Dedifferentiated amniotic fluid mesenchymal stem cell (primary cell): ENCODE results near the gene MRPS23.

Experiments used
- DNase-seq: peaks from one replicate; pipeline ENCODE4 v3.0.0-alpha.2; 2016; ENCODE audit errors: extremely low spot score

Gene MRPS23

DNA sequence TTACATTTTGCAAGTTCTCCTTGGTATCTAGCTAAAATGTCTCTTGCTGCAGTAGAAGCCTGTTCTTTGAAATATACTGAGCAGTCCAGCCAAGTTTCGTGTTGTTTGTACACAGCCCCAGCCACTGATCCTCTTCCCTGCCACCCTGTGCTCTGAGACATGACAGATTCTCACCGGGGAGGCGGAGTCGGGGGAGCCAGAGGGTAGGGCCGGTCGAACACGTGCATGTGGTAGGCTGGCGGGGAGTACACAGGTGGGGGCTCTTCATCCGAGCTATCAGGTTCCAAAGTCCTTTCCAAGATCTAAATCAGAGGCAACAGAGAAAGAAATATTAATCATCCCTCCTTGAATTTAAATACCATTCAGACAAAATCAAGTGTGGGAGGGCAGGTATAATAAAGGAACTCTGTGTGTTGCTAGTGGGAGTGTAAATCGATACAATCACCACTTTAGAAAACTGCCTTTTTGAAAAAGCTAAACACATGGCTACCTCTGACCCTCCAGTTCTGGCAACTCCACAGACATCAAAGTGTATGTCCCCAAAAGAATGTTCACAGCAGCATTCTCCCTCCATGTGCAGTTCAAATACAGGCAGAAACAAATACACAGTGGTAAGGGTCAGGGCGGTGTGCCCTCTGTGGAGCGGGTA lies 29.7 kb upstream of the MRPS23 start:
- no peak for DNase-seq

DNA sequence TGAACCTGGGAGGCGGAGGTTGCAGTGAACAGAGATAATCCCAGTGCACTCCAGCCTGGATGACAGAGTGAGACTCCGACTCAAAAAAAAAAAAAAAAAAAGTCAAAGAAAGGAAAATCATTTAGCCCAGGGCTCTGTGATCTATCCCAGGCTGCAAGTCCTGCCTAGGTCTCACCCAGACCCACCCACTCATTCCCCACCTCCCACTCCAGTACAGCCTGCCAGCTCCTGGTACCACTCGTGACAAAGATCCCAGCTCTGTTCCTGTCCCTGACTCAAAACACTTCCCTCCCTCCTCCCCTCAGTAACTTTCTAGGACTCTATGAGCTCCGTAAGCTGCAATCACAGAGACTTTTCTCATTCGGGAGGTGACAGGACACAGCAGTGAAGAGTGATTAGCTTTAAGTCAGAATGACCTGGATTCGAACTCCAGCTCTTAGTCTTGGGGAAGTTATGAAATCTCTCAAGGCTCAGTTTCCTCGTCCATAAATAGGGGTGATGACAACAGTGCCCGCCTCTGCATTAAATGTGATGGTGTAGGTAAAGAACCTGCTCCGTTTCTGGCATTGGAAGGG lies 28.0 kb upstream of the MRPS23 start:
- no peak for DNase-seq

DNA sequence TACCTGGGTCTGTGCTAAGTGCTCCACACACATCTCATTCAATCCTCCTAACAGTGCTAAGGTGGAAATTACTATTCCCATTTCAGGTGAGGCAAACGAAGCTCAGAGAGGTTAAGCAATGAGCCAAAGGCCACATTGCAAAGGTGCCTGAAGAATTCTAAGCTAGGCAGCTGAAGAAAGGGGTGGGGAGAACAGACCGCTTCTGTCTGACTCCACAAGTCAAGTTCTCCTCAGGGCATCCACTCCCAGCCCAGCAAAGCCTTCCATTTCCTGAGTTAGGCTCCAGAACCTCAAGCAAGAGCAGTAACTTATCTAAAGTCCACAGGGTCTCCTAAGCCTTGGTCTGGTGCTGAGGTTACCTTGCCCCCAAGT lies 27.0 kb upstream of the MRPS23 start:
- no peak for DNase-seq

DNA sequence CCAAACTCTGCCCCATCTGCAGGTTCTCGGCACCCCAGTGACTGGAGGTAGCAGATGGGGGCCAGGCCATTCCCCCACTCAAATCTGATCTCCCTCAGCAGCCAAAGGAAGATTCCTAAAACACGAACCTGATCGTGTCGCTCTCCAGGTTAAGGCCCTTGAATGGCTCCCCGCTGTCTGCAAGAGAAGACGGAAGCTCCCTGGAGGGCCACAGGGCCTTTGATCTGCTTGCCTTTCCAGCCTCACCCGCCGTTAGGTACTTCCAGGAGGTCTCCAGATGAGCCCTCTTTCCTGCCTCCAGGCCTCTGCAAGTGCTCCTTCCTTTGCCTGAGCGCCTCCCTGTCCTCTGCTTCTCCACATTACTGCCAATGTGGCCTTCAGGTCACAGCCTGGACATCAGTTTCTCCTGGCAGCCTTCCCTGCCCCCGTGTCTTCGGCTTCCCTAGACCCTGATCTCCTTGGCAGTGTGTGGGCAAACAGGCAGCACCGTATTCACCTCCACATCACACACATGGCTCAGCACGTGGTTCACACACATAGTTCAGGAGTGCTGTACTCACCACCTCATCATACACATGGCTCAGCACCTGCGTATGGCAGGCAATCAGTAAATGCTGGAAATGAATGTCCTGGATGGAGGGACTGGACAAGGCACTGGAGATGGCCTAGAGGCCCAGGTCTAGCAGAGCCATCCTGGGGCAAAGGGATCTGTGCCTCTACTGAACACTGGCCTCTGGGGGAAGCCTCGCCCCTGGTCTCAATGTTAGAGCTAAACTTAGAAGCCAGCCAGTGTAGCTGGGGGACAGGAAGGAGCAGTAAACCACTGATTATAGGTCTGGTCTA lies 26.4 kb upstream of the MRPS23 start:
- no peak for DNase-seq

DNA sequence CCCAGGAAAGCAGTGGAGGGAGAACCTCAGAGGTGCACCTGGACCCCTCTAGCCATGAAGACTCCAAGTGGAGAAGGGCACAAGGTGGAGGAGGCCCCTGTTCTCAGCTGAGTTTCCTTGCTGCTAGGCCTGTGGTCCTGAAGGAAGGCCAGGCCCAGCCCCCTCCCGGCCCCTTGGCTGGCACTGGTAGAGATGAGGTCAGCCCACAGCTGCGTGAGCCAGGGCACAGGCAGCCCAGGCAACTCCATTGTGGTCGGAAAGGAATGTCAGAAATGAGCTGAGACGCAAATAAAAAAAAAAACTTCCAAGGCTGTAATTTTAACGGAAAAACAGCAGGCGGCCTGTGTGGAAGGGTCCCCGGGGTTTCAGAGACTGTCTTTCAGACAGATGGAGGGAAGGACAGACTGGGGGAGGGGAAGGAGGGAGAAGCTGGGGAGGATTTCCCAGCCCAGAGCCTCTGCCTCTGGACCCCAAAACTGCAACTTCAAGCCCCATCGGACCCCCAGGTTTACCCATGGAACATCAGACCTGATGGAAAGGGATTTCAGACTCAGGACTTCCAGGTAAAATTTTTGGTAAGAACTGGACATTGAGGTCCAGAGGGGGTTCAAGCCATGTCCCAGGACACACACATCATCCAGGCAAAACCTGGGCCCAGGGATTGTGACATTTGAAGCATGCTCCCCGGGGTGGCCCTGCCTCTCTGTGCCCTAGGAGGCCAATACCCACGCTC lies 25.6 kb upstream of the MRPS23 start:
- DNase-seq, result peak; percentile 98

DNA sequence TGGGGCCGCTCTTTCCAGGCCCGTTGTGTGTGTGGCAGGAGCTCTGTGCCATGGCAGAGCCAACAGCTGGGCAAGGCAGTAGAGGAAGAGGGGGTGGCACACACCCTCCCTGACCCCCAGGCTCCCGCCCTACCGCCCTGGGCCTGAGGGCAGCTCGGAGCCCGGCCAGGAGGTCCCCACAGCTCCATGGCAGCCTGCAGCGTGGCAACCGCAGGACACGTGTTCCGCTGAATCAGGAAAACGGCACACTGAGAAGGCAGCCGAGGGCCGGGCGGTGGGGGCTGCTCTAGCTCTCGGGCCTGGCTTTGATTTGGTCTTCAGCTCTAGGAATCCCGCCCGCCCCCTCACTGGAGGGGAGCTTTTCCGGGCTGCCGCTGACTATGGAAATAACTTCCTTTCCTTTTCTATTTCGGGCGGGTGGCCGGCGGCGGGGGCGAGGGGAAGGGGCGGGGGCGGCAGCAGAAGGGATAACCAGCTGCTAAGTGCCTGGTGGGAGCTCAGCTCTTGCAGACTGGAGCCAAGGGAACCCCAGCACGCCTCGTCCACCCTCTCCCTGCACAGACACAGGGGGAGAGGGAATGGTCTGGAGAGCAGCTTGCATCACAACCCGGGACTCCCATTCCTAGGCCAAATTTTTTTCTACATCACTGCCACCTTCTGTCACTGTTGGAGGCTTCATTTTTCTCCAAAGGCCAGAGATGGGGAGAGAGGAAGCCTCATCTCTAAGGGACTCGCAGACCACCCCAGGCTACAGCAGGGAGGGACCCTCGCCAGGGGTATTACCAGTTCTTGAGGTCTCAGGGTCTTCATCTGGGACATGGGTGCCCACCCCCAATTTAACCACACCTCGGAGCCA lies 24.8 kb upstream of the MRPS23 start:
- DNase-seq, result peak; percentile 96

DNA sequence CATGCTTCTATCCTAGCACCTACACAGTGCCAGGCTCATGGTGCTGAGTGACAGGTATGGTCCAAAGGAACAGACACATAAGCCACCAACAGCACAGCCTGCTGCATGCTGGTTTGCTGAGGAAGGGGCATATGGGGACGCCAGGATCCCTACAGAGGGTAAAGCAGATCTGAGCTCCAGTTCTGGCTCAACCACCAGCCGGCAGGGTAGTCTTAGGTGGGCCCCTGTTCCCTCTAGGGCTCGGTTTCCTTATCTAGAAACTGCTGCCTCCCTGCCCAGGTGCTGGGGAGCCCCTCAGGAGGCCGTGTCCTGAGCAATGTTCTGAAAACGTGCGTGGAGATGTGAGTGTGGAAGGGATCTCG lies 24.2 kb upstream of the MRPS23 start:
- no peak for DNase-seq

DNA sequence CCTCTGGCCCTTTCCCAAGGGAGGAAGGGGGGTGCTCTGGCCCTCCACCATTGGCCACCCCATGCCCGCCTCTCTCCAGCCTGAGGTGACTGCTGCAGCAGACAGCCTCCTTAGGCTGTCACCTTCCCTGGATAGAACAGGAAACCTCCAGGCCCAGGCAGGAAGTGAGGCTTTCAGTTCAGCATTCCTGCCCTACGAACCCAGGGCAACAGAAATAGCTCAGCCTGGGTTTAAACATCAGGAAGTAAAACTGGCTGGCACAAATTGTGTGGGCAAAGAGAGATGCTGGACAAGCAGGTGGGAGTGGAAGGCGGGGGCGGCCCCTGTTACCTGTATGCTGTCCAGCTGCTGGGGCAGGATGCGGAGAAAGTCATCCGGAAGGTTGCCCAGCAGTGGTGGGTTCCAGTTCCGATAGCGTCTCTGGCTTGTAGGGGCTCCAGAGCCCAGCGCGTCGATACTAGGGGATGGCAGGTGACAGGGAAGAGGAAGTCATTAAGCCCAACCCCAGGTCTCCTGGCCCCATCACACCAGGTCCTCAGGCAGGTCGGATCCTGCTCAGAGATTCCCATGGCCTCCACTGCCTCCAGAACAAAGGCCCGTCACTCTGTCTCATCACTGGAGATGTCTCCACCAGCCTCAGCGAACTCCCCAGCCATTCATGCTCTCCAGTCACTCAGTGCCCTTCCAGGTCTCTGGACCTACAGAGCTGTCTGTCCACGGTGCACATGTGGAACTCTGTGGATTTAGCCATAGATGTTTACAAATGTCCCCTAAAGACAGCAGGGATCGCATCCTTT lies 23.6 kb upstream of the MRPS23 start:
- no peak for DNase-seq

DNA sequence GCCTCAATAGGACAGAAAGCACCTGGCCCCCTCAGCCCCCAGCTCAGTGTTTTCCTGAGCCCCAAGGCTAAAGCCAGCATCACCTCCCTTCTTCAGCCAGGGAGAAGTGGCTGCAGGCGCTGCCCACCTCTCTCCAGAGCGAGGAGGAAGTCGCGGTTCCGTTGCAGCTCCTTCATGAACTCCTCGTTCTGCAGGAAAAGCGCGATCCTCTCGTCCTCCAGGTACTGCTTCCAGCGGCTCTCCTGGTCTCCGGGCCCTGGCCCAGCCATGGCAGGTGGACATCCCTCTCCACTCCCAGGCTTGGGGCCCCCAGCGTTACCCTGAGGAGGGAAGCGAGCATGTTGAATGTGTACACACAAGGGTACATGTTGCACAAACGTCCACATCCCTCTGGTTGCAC lies 22.7 kb upstream of the MRPS23 start:
- DNase-seq, result no peak

DNA sequence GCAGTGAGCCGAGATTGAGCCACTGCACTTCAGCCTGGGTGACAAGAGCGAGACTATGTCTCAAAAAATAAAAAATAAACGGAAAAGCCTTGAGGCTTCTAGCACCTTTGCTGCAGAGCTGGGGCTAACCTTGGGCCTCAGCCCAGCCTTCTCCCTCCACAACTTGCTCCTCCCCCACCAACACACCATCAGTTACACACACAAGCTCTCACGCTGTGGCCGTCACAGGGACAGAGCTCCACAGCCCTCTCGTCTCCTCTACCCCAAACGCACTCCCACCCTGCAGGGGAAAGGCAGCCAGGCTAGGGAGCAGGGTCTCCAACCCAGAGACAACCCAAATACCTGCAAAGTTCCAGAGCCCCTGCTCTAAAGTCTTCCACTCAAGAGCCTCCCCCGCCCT lies 22.0 kb upstream of the MRPS23 start:
- no peak for DNase-seq

DNA sequence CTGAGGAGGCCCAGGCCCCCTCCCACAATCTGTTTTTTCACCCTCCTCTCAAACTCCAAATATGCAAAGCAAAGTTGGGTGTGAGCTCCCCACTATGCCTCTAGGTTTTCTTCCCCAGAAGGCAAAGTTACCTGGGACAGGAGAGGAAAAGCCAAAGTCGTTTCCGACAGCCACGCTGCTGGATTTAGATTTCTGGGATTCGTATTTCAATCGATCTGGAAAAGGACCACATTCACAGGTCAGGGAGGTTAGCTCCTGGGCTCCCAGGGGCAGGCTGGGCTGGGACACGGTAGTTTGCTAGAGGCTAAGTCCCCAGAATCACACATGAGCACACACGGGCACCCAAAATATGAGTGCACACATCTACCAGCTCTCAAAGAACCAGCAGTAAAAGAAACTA lies 21.3 kb upstream of the MRPS23 start:
- DNase-seq, result no peak

DNA sequence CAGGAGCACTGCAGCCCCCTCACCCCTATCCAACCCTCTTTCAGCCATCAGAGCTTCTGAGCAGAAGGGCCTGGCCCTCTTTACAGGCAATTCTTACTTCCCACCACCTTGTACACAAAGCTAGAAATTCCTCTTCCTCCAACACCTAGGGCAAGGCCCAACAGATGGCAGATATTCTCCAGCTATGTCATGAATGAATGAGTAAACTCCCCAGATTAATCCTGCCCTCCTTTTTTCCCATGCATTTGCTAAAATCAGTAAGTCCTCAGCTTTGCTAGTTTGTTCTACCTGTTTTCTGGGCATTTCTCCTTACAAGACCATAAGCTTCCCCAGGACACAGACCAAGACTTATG lies 20.4 kb upstream of the MRPS23 start:
- no peak for DNase-seq

DNA sequence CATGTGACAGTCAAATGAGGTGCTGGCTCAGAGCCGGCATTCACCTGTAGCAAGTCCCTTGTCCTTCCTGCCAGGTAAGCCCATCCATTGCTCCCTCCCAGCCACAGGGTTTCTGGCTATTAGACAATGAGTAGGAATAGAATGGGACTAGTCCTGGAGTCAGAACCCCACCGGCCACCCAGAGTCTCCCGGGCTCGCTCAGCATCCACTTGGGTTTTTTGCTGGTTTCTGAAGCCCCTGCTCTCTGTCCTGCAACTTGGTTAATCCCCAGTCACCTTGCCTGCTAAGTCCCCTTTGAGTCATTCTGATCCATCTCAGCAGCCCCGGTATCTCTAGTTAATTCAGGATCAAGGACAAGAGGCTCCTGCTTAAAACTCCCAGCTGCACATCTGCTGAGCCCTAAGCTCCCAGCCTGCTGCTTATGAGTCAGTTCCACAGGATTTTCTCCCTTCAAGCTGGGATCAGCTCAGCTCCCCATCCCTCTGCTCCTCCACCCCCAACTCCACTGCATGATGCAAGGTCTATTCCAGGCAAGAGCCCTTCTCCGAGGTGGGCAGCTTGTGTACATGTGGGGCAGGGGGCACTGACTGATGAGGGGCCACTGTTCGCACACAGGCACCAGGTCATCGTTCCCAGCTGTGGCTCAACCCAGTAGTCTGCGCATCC lies 19.9 kb upstream of the MRPS23 start:
- peak; percentile 73 for DNase-seq

DNA sequence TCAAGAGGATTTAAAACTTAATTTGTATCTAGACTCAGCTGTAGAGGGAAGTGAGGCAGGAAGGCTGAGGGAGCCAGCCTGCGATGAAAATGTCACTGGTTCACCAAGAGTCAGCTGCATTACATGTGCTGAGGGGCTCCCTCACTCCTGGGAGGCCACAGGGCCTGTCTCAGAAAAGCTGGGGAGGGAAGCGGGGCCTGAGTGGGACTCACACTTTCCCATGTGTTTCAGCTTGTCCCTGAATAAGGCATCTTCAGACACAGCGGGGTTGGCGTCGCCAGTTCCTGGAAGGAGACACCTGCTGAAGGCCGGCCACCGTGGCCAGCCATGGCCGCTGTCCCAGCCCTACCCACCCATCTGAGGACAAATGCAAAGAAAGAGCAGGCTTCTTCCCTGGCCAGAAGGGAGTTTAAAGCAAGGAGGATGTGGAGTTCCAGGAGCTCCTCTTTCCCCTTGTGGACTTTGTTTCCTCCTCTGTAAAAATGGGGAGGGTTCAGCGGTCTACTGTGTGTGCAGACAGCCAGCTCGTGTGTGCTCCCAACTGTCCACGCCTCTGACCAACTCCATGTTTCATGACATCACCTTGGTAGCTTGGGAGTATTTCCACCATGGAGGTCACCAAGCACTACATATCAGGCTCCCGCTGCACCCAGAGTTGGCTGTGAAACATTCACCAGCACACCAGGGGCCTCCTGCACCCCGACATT lies 19.2 kb upstream of the MRPS23 start:
- DNase-seq, result no peak

DNA sequence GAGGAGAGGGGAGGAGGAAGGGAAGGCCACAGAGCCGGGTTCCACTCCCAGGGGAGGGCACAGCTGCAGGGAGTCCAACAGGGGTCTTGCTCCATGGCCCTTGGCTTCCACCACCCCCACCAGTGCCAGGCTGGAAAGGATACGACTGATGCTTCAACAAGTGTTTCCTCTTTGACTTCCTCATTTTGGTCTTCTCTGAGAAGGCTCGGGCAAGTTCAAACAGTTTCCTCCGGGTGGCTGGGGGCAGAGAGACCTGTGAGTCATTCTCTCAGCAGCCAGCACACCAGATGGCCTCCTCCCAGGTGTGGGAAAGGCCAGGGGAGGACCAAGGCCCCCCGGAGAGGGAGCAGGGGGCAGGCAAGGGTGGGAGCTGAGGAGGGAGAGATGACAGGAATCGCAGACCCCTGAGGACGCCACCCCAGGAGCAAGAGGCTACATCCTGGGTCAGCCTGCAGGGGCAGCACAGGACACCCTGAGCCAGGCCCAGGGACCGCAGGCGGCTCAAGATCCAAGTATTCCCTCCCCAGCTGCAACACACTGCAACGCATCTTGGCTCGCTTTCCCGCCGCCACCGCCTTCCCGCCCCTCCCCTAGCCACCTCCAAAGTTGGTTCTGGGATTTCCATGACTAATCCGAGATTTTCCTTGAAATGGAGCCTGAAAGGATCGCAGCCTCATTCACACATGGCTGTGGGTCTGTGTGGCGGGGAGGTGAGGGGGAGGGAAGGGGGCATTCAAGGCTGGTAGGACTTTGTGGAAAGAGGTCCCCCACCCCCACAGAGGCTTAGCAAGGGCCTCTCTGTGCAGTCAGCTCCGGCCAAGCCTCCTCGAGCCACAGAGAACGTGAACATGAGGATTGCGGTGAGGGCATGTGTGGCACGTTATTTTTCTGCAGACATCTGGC lies 18.4 kb upstream of the MRPS23 start:
- DNase-seq, result peak; percentile 87

DNA sequence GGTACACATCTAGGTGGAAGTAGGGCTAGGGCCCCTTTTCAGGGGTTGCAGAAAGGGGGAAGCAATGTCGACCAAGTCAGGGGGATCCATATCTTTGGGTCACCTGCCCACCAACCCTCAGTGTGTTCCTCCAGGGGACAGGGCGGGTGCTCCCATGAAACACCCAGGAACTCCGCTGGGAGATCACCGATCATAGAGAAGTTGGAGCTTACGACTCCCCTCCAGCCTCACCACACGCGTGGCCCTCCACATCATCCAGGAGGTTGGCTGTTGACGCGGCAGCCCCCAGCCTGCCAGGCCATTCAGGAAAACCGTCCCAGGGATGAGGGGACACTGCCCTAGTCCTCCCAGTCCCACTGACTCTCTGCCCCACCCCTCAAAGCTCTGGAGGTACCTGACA lies 17.3 kb upstream of the MRPS23 start:
- DNase-seq, result no peak

DNA sequence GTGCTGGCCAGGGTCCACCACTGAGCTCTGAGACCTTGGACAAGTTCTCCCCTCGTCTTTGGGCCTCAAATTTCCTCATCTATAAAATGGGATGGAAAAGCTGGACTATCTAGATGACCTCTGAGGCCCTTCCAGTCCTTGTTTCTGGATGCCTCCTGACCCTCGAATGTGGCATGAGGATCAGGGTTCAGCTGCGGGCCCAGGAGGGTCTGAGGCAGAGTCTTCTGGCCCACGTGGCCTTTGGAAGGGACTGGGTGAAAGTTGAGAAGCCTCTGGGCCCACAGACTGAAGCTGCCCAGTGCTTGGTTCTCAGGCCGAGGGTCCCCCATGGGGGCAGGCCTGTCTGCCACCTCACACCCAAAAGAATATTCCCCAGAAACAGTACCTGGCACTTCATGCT lies 16.9 kb upstream of the MRPS23 start:
- DNase-seq, result no peak

DNA sequence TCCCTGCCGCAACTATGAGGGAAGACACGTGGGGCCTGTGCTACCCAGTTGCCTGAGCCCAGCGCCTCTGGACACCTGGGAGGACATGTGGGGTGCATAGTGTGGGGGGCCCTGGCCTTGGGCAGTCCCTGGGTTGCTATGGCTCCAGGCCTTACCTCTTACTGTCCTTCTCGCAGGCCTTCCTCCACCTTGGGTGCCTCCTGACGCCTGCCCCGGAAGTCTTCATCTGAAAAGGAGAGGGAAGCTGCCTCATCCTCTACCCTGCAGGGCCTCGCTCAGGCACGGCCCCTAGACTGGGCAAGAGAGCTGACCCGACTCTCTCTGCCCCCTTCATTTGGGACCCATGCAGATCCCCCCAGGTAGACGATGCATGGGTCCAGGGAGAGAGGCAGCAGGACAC lies 16.5 kb upstream of the MRPS23 start:
- DNase-seq, result no peak

DNA sequence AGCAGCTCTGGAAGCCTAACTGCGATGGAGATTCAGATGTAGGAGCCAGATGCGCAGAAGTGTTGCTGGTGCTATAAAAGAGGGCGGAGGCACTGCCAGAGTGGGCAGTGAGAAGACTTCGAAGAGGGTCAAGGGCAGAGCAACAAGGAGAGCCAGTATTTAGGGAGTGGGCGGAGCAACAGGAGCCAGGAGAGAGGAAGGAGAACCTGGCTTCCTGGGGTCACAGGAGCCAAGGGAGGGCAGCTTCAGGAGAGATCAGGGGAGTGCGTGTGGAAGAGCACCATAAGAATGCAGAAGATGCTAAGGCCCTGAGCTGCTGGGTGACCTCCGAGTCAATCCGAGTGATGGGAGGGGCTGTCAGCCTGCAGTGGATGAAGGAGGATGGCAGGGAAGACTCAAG lies 14.4 kb upstream of the MRPS23 start:
- DNase-seq, result no peak
